ENCODE results near the gene DERL2. TPM values are rescaled to one million over a fixed set of nuclear protein-coding genes. Genes with fewer than 3 reads are reported as not detected.
A peak's percentile ranks its signal among the peaks of the same experiment; 100 is the strongest.

The DERL2 gene
- total RNA-seq, 4 donors from 2014 or later = 21.1 to 50.1 (median 25.7) TPM

DNA sequence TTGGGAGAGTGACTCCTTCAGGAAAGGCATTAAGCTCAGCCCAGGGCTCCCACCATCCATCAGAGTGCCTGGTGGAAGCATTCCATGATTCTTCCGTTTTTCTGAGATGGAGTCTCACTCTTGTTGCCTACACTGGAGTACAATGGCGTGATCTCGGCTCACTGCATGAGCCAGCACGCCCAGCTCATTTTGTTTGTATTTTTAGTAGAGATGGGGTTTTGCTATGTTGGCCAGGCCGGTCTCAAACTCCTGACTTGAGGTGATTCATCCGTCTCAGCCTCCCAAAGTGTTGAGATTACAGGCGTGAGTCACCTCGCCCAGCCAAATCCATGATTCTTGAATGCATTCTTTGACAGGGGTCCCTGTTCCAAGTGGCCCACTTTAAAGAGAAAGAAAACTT, 23.5 kb upstream of the DERL2 start:
- WGBS, 2 donors = 70 to 79% methylated on average over 8 of the region's 8 CpGs

DNA sequence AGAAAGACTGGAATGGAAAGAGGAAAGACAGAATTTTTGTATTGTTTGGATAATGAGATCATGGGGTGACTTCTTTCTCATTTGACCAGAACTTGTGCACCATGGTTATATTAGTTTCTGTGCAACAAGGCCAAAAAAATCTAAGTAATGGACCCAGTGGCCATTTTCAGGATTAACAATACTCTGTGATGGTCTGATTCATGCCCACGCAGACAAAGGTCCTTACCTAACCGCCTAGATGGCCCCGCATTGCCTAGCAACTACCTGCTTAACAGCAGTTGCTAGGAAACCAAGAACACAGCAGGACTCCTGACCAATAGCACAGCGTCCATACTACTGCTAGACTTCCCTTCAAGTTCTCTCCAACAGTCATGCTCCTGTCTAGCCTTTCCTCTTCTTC, 22.8 kb upstream of the DERL2 start:
- DNase-seq (ENCODE audit: low spot score in 2 of 2) = no peak
- intact Hi-C loops (cut with DNase I; ENCODE audit: low total_unique reads) = no loop called here
- no peak overlapping the region for H3K4me3 ChIP-seq (ENCODE audit: low read depth, poor library complexity, severe bottlenecking)
- TF ChIP-seq CTCF (IDR thresholded peaks at IDR 0.05) (no peak), POLR2A (IDR thresholded peaks at IDR 0.05) (no peak)
- 70 to 72% methylated on average over 4 of the region's 4 CpGs for WGBS, 2 donors

More for the DNA sequence above, 23.5 kb upstream of the DERL2 start:
- no peak overlapping the region for H3K4me3 ChIP-seq (ENCODE audit: low read depth, poor library complexity, severe bottlenecking)
- intact Hi-C loops (cut with DNase I; ENCODE audit: low total_unique reads) = no loop called here
- TF ChIP-seq POLR2A (IDR thresholded peaks at IDR 0.05) (no peak), CTCF (IDR thresholded peaks at IDR 0.05) (no peak)
- peak in 1 of 2 donors; percentile 54 for DNase-seq (ENCODE audit: low spot score in 2 of 2)

- no peak overlapping the region for H3K4me3 ChIP-seq (ENCODE audit: low read depth, poor library complexity, severe bottlenecking)
- WGBS, 2 donors = 69 to 86% methylated on average over 5 of the region's 5 CpGs
- intact Hi-C loops (cut with DNase I; ENCODE audit: low total_unique reads) = no loop called here
- no peak for DNase-seq (ENCODE audit: low spot score in 2 of 2)
- TF ChIP-seq POLR2A (IDR thresholded peaks at IDR 0.05) (no peak), CTCF (IDR thresholded peaks at IDR 0.05) (no peak)
These were observed 20.3 kb upstream of the DERL2 start for GRCh38 chr17:5506307-5506706.

GRCh38 chr17:5502552-5502951, 16.6 kb upstream of the DERL2 start:
- WGBS, 2 donors = 94 to 97% methylated on average over 4 of the region's 4 CpGs
- intact Hi-C loops (cut with DNase I; ENCODE audit: low total_unique reads) = no loop called here
- TF ChIP-seq POLR2A (IDR thresholded peaks at IDR 0.05) (no peak), CTCF (IDR thresholded peaks at IDR 0.05) (no peak)

DNA sequence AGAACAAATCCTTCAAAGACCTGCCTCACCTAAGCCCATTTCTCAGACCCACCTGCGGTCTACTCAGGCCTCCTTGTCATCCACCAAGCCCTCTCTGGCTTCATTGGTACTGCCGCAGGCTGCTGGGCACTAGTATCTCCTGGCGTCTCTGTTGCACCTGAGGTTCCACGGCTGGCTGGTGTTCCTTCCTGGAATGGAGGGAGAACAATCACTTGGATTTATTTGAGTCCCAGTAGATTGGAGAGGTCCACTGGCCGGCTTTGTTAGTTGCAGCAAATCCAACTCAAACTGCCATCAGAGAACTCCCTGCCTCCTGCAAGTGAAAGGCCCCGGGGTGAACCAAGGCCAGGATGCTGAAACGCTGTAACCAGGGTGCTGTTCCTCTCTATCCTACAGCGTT, 15.7 kb upstream of the DERL2 start:
- DNase-seq (ENCODE audit: low spot score in 2 of 2) = no peak
- H3K4me3 ChIP-seq (ENCODE audit: low read depth, poor library complexity, severe bottlenecking) = no peak overlapping the region
- TF ChIP-seq POLR2A (IDR thresholded peaks at IDR 0.05) = no peak
- no peak for TF ChIP-seq CTCF (IDR thresholded peaks at IDR 0.05)
- WGBS, 2 donors = 86 to 88% methylated on average over 8 of the region's 8 CpGs
- intact Hi-C loops (cut with DNase I; ENCODE audit: low total_unique reads) = no loop called here

More at GRCh38 chr17:5502552-5502951, 16.6 kb upstream of the DERL2 start:
- H3K4me3 ChIP-seq (ENCODE audit: low read depth, poor library complexity, severe bottlenecking) = no peak overlapping the region
- DNase-seq (ENCODE audit: low spot score in 2 of 2) = no peak

Data from lower leg skin (tissue), 4 donors.